ENCODE results near the gene SYNJ2. TPM values are rescaled to one million over a fixed set of nuclear protein-coding genes. Genes with fewer than 3 reads are reported as not detected.

Gene SYNJ2
- total and polyA plus RNA-seq, 2 donors (not counting 3 experiments of a cell fraction or from before 2014, with no cell fraction given): 35.1 to 78.2 TPM

GRCh38 chr6:157995458-157995857 is 13.8 kb downstream of the SYNJ2 start:
- ChIA-PET CTCF (interaction anchor here (1.1 to 3.5 kb wide), 3 partner anchors 8 to 13 kb away, joined by 4 to 17 read pairs (median 5); no protein-coding TSS in a partner anchor), POLR2A (no interaction called here)
- intact Hi-C loops (cut with micrococcal nuclease) (no loop called here), dilution Hi-C loops (cut with MboI; ENCODE audit: extremely low pct_ligation_motif_present, low sequenced_read_pairs) (no loop called here)
- H2AFZ ChIP-seq (ENCODE audit: low read depth, low read length): no peak overlapping the region
- H3K4me1 ChIP-seq (ENCODE audit: control insufficient read depth, extremely low read depth, insufficient read depth, low read length): peaks cover 14% of the 10 kb centered on the region
- FAIRE-seq (no peak), DNase-seq (ENCODE audit: low read depth, low spot score) (no peak)
- H3K79me2 ChIP-seq (ENCODE audit: control insufficient read depth, insufficient read depth, low read length): peaks cover 99% of the 10 kb centered on the region
- H3K36me3 ChIP-seq (ENCODE audit: control insufficient read depth in 2 of 2, extremely low read depth in 1 of 2, insufficient read depth in 2 of 2, low read length in 2 of 2): peaks cover 0 to 4% of the 10 kb centered on the region in 2 experiments
- H3K9me3 ChIP-seq (replicated peaks; ENCODE audit: control insufficient read depth, insufficient read depth, low read length): no peaks in the 10 kb centered on the region
- no peaks in the 10 kb centered on the region for H3K9me1 ChIP-seq (replicated peaks; ENCODE audit: control insufficient read depth, extremely low read depth, insufficient read depth, low read length)
- H3K9ac ChIP-seq (replicated peaks; ENCODE audit: extremely low read depth, insufficient read depth, low read length): no peak overlapping the region
- no peak for TF ChIP-seq FOS (IDR thresholded peaks at IDR 0.05; ENCODE audit: borderline replicate concordance, insufficient read depth, low read length)
- no peak for TF ChIP-seq GATA2 (IDR thresholded peaks at IDR 0.05; ENCODE audit: insufficient read depth, insufficient read length, low read depth, low read length)
- no peak for TF ChIP-seq CTCF (IDR thresholded peaks at IDR 0.05; ENCODE audit: extremely low read depth in 1 of 2, insufficient read depth in 1 of 2, low read depth in 1 of 2, low read length in 2 of 2)
- TF ChIP-seq POLR2A (IDR thresholded peaks at IDR 0.05; ENCODE audit: low read depth, low read length): no peak
- no peak for TF ChIP-seq MYC (IDR thresholded peaks at IDR 0.05; ENCODE audit: low read depth, low read length)
- H3K27me3 ChIP-seq (ENCODE audit: control insufficient read depth in 2 of 2, insufficient read depth in 2 of 2, low read length in 2 of 2): no peaks in the 10 kb centered on the region
- no peak overlapping the region for H3K4me2 ChIP-seq (ENCODE audit: insufficient read depth, low read length)
- H3K27ac ChIP-seq (ENCODE audit: insufficient read depth, low read depth, low read length): no peak overlapping the region
- H4K20me1 ChIP-seq (replicated peaks; ENCODE audit: control insufficient read depth, extremely low read depth, insufficient read depth, low read length): no peaks in the 10 kb centered on the region
- H3K4me3 ChIP-seq (replicated peaks in 1 of 3; ENCODE audit: insufficient read depth in 1 of 3, low read depth in 1 of 3, low read length in 3 of 3): no peak overlapping the region
- no TSS peak for BruUV-seq (replicated peaks)

GRCh38 chr6:157996201-157996712 is 14.6 kb downstream of the SYNJ2 start:
- DNase-seq (ENCODE audit: low read depth, low spot score) (no peak), FAIRE-seq (no peak)
- dilution Hi-C loops (cut with MboI; ENCODE audit: extremely low pct_ligation_motif_present, low sequenced_read_pairs) (no loop called here), intact Hi-C loops (cut with micrococcal nuclease) (no loop called here)
- Histone ChIP-seq H3K9me1 (replicated peaks; ENCODE audit: control insufficient read depth, extremely low read depth, insufficient read depth, low read length) (no peaks in the 10 kb centered on the region), H3K4me2 (ENCODE audit: insufficient read depth, low read length) (no peak overlapping the region), H4K20me1 (replicated peaks; ENCODE audit: control insufficient read depth, extremely low read depth, insufficient read depth, low read length) (no peaks in the 10 kb centered on the region), H3K9me3 (replicated peaks; ENCODE audit: control insufficient read depth, insufficient read depth, low read length) (no peaks in the 10 kb centered on the region), H3K27me3 (ENCODE audit: control insufficient read depth in 2 of 2, insufficient read depth in 2 of 2, low read length in 2 of 2) (no peaks in the 10 kb centered on the region), H3K36me3 (ENCODE audit: control insufficient read depth in 2 of 2, extremely low read depth in 1 of 2, insufficient read depth in 2 of 2, low read length in 2 of 2) (peaks cover 0 to 4% of the 10 kb centered on the region in 2 experiments), H3K27ac (ENCODE audit: insufficient read depth, low read depth, low read length) (no peak overlapping the region), H3K4me1 (ENCODE audit: control insufficient read depth, extremely low read depth, insufficient read depth, low read length) (peaks cover 10% of the 10 kb centered on the region), H2AFZ (ENCODE audit: low read depth, low read length) (no peak overlapping the region), H3K4me3 (replicated peaks in 1 of 3; ENCODE audit: insufficient read depth in 1 of 3, low read depth in 1 of 3, low read length in 3 of 3) (no peak overlapping the region), H3K79me2 (ENCODE audit: control insufficient read depth, insufficient read depth, low read length) (peaks cover 98% of the 10 kb centered on the region), H3K9ac (replicated peaks; ENCODE audit: extremely low read depth, insufficient read depth, low read length) (no peak overlapping the region)
- TF ChIP-seq JUN (IDR thresholded peaks at IDR 0.05; ENCODE audit: borderline replicate concordance, insufficient read depth, insufficient read length, low read depth): no peak
- no peak for TF ChIP-seq GATA2 (IDR thresholded peaks at IDR 0.05; ENCODE audit: insufficient read depth, insufficient read length, low read depth, low read length)
- no peak for TF ChIP-seq CTCF (IDR thresholded peaks at IDR 0.05; ENCODE audit: extremely low read depth in 1 of 2, insufficient read depth in 1 of 2, low read depth in 1 of 2, low read length in 2 of 2)
- TF ChIP-seq FOS (IDR thresholded peaks at IDR 0.05; ENCODE audit: borderline replicate concordance, insufficient read depth, low read length): no peak
- no peak for TF ChIP-seq POLR2A (IDR thresholded peaks at IDR 0.05; ENCODE audit: low read depth, low read length)
- TF ChIP-seq MAX (IDR thresholded peaks at IDR 0.05; ENCODE audit: insufficient read depth, insufficient read length): no peak
- no peak for TF ChIP-seq MYC (IDR thresholded peaks at IDR 0.05; ENCODE audit: low read depth, low read length)
- no peak for TF ChIP-seq POLR2AphosphoS5 (IDR thresholded peaks at IDR 0.05; ENCODE audit: insufficient read depth, low read depth, low read length)
- no peak for TF ChIP-seq EZH2 (IDR thresholded peaks at IDR 0.05; ENCODE audit: borderline replicate concordance, low read depth, low read length, severe bottlenecking)
- ChIA-PET CTCF (interaction anchor here (3.5 kb wide), 1 partner anchor 13 kb away, joined by 17 read pairs; no protein-coding TSS in a partner anchor), POLR2A (no interaction called here)
- no TSS peak for BruUV-seq (replicated peaks)
